Ovary (tissue), 3 donors: ENCODE data around the gene ADARB2.

Source experiments
- CTCF ChIP-seq, 3 donors: fragments of 450-650 bp in 2 of 3; fragments of 200-600 bp in 1 of 3; IDR thresholded peaks; one replicate each; pipeline versions ENCODE4 v1.5.1 to v1.8.0; 2016 to 2022; ENCODE audit warnings: antibody characterized with exemption in 3 of 3, mild to moderate bottlenecking in 1 of 3
- EP300 ChIP-seq: sonication (generic); formaldehyde crosslinking; IDR thresholded peaks from one replicate; pipeline ENCODE4 v1.6.1; 2017; ENCODE audit warnings: antibody characterized with exemption
- donor health status: DM: no; HTN: no; CAD: no.

DNA sequence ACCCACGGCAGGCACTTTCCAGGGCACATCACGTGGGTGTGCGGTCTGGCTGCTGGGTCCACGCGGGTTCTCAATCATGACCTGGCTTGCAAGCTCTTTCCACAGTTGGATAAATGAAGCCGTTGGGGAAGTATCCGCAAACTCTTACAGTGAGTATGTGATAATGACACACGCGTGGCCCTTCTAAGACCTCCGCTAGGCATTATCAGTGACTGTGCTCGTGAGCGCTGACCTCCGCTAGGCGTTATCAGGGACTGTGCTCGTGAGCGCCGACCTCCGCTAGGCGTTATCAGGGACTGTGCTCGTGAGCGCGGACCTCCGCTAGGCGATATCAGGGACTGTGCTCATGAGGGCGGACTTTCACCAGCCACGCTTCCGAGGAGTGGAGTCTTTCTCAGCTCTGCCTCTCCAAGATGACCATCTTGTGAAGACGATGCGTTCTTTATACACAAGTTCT is 574.1 kb downstream of the ADARB2 start:
- no peak for TF ChIP-seq EP300
- TF ChIP-seq CTCF (IDR thresholded peaks at IDR 0.05): no peak
